GM18519 (cell line): ENCODE measurements around the gene CLCNKB.
"Not testable (repeated sequence)": the region's sequence is repeated elsewhere in the genome, so short reads cannot be mapped to it uniquely, and the experiment has no call there.

Experiments used
- ATAC-seq: cut with Tn5 transposase; IDR thresholded peaks from one replicate; pipeline ENCODE4 v1.9.1; 2021; ENCODE audit warnings: mild to moderate bottlenecking, moderate library complexity; ENCODE audit not compliant: unreplicated experiment, low FRiP score

CLCNKB gene

GRCh38 chr1:16014509-16015482 is 28.8 kb upstream of the CLCNKB start:
- no peak for ATAC-seq

- no peak for ATAC-seq
Observed at GRCh38 chr1:16015491-16015890, 28.1 kb upstream of the CLCNKB start.

- ATAC-seq, result no peak
Observed at GRCh38 chr1:16015960-16016901, 27.4 kb upstream of the CLCNKB start.

- no peak for ATAC-seq
Observed at GRCh38 chr1:16017076-16017460, 26.5 kb upstream of the CLCNKB start.

- ATAC-seq, result no peak
Observed at GRCh38 chr1:16017461-16018303, 25.9 kb upstream of the CLCNKB start, which contains the start of gene HSPB7. Gene HSPB7, minus strand, starts transcription at chr1:16018043. Its CDS starts 80 bp downstream, at chr1:16017963.

- ATAC-seq, result no peak
Observed at GRCh38 chr1:16018308-16018707, 25.3 kb upstream of the CLCNKB start.

- ATAC-seq, result no peak
Observed at GRCh38 chr1:16018749-16019643, 24.6 kb upstream of the CLCNKB start.

- no peak for ATAC-seq
Observed at GRCh38 chr1:16019644-16020277, 23.8 kb upstream of the CLCNKB start.

- ATAC-seq, result no peak
Observed at GRCh38 chr1:16020325-16020724, 23.3 kb upstream of the CLCNKB start.

- not testable (repeated sequence) for ATAC-seq
Observed at GRCh38 chr1:16020878-16021277, 22.7 kb upstream of the CLCNKB start.

- ATAC-seq, result no peak
Observed at GRCh38 chr1:16021681-16022080, 21.9 kb upstream of the CLCNKB start, which contains the start of gene CLCNKA. Gene CLCNKA, plus strand, starts transcription at chr1:16022036. Its CDS starts 584 bp downstream, at chr1:16022620.

GRCh38 chr1:16022393-16022792 is 21.2 kb upstream of the CLCNKB start:
- no peak for ATAC-seq

GRCh38 chr1:16023050-16023653 is 20.4 kb upstream of the CLCNKB start:
- ATAC-seq, result no peak

GRCh38 chr1:16026302-16026701 is 17.3 kb upstream of the CLCNKB start:
- not testable (repeated sequence) for ATAC-seq

- ATAC-seq, result no peak
Observed at GRCh38 chr1:16026723-16027484, 16.7 kb upstream of the CLCNKB start.

GRCh38 chr1:16028237-16029002 is 15.2 kb upstream of the CLCNKB start:
- no peak for ATAC-seq

- not testable (repeated sequence) for ATAC-seq
Observed at GRCh38 chr1:16029003-16029268, 14.6 kb upstream of the CLCNKB start.
